ENCODE measurements around the gene MSTN.
"Not testable (repeated sequence)": the region's sequence is repeated elsewhere in the genome, so short reads cannot be mapped to it uniquely, and the experiment has no call there.

Gene MSTN

GRCh38 chr2:190062053-190062452 is 476 bp downstream of the MSTN start:
- no peak for DNase-seq

- no peak for DNase-seq
These were observed 1.9 kb downstream of the MSTN start for GRCh38 chr2:190060626-190061025.

GRCh38 chr2:190060019-190060418 is 2.5 kb downstream of the MSTN start:
- no peak for DNase-seq

- DNase-seq, result no peak
These were observed 9.1 kb downstream of the MSTN start for GRCh38 chr2:190053426-190053825.

GRCh38 chr2:190052307-190052706 is 10.2 kb downstream of the MSTN start:
- no peak for DNase-seq

- no peak for DNase-seq
These were observed 11.3 kb downstream of the MSTN start for GRCh38 chr2:190051223-190051622.

- DNase-seq, result no peak
These were observed 12.5 kb downstream of the MSTN start for GRCh38 chr2:190050001-190050400.

GRCh38 chr2:190044866-190045265 is 17.7 kb downstream of the MSTN start:
- no peak for DNase-seq

- DNase-seq, result no peak
These were observed 19.1 kb downstream of the MSTN start for GRCh38 chr2:190043441-190043840.

GRCh38 chr2:190036071-190036470 is 26.5 kb downstream of the MSTN start:
- DNase-seq, result no peak

GRCh38 chr2:190034417-190034816 is 28.1 kb downstream of the MSTN start:
- not testable (repeated sequence) for DNase-seq

GRCh38 chr2:190031969-190032618 is 30.4 kb downstream of the MSTN start:
- DNase-seq, result no peak

- no peak for DNase-seq
These were observed 38.7 kb downstream of the MSTN start for GRCh38 chr2:190023860-190024259.

GRCh38 chr2:190020720-190021119 is 41.8 kb downstream of the MSTN start:
- no peak for DNase-seq

- DNase-seq, result no peak
These were observed 44.7 kb downstream of the MSTN start for GRCh38 chr2:190017837-190018236.

- not testable (repeated sequence) for DNase-seq
These were observed 46.6 kb downstream of the MSTN start for GRCh38 chr2:190015969-190016368.

Data from T-helper 9 cell (primary cell).